OCI-LY1 (cell line): ENCODE data around the gene UTP3.

Experiments used
- H2AFZ ChIP-seq: fragments of 200-600 bp; sonication (generic), shearing (Covaris generic); 2 replicates; pipeline ENCODE4 v1.6.0; 2014; ENCODE audit warnings: antibody characterized with exemption, mild to moderate bottlenecking, low read length
- H3F3A ChIP-seq: fragments of 200-600 bp; sonication (generic), shearing (Covaris generic); 2 replicates; pipeline ENCODE4 v1.6.0; 2014; ENCODE audit warnings: mild to moderate bottlenecking, antibody characterized with exemption, low read length, moderate library complexity; ENCODE audit not compliant: insufficient read depth
- H3K27ac ChIP-seq: fragments of 200-600 bp; sonication (generic); 2 replicates; pipeline ENCODE4 v1.5.1; 2014; ENCODE audit warnings: low read length, mixed run types, mild to moderate bottlenecking, low read depth; ENCODE audit not compliant: poor library complexity, severe bottlenecking
- H3K27me3 ChIP-seq: fragments of 200-600 bp; sonication (generic); 2 replicates; pipeline ENCODE4 v1.6.0; 2014; ENCODE audit warnings: antibody characterized with exemption, mild to moderate bottlenecking, low read length, moderate library complexity; ENCODE audit not compliant: insufficient read depth
- H3K36me3 ChIP-seq: fragments of 200-600 bp; sonication (generic); 2 replicates; pipeline ENCODE4 v1.6.1; 2014; ENCODE audit warnings: mild to moderate bottlenecking, antibody characterized with exemption, low read length, moderate library complexity, mixed read lengths; ENCODE audit not compliant: insufficient read depth
- H3K4me1 ChIP-seq: fragments of 200-600 bp; sonication (generic); 2 replicates; pipeline ENCODE4 v1.5.1; 2014; ENCODE audit warnings: mild to moderate bottlenecking, low read length, moderate library complexity; ENCODE audit not compliant: insufficient read depth, severe bottlenecking
- H3K4me2 ChIP-seq: fragments of 200-600 bp; sonication (generic), shearing (Covaris generic); 2 replicates; pipeline ENCODE4 v1.6.1; 2014; ENCODE audit warnings: low read length
- H3K4me3 ChIP-seq: fragments of 200-600 bp; sonication (generic); 2 replicates; pipeline ENCODE4 v1.5.1; 2014; ENCODE audit warnings: low read length, low read depth, mild to moderate bottlenecking, mixed read lengths; ENCODE audit not compliant: poor library complexity, severe bottlenecking
- H3K79me2 ChIP-seq: fragments of 200-600 bp; shearing (Covaris generic); 2 replicates; pipeline ENCODE4 v1.6.1; 2016; ENCODE audit warnings: mixed run types, low read length, mixed read lengths; ENCODE audit not compliant: insufficient read depth
- H3K9ac ChIP-seq: fragments of 200-600 bp; sonication (generic), shearing (Covaris generic); 2 replicates; pipeline ENCODE4 v1.6.1; 2014; ENCODE audit warnings: mild to moderate bottlenecking, low read length, mixed read lengths
- H3K9me2 ChIP-seq: fragments of 200-600 bp; sonication (generic), shearing (Covaris generic); 2 replicates; pipeline ENCODE4 v1.6.1; 2014; ENCODE audit warnings: low read depth, mild to moderate bottlenecking, low read length, mixed read lengths
- H3K9me3 ChIP-seq: fragments of 200-600 bp; shearing (Covaris generic); 2 replicates; pipeline ENCODE4 v1.6.1; 2014; ENCODE audit warnings: low read length, mixed read lengths
- H4K20me1 ChIP-seq: fragments of 200-600 bp; sonication (generic), shearing (Covaris generic); 2 replicates; pipeline ENCODE4 v1.6.0; 2016; ENCODE audit warnings: mild to moderate bottlenecking, low read length; ENCODE audit not compliant: insufficient read depth
- CTCF ChIP-seq: fragments of 200-600 bp; sonication (generic), shearing (Covaris generic); IDR thresholded peaks from 2 replicates; pipeline ENCODE4 v1.5.1; 2017; ENCODE audit warnings: mild to moderate bottlenecking, antibody characterized with exemption, low read length, moderate library complexity, mixed read lengths
- EZH2 ChIP-seq: fragments of 200-600 bp; sonication (generic), shearing (Covaris generic); IDR thresholded peaks from 2 replicates; pipeline ENCODE4 v1.8.0; 2017; ENCODE audit warnings: borderline replicate concordance, mixed run types, mild to moderate bottlenecking, antibody characterized with exemption, low read length, moderate library complexity, mixed read lengths

The UTP3 gene

DNA sequence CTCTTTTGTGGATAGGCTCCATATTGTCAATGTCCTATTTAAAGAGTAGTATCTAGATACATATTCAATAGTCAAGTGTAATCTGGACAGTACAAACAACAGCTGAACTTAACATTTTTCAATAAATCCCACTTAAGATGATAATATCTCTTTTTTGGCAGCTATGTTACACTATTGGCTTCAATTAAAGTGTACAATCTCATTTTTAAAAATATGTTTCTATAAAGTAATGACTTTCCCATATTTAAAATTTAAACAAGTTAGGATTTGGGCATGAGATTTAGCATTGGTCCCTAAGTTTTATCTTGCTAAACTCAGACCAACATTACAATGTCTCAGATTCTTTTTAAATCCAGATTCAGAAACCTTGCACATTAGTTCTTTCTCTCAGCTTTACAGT lies 14.1 kb upstream of the UTP3 start:
- no peaks in the 10 kb centered on the region for H3K9me3 ChIP-seq
- no peaks in the 10 kb centered on the region for H3K9me2 ChIP-seq
- H3K27me3 ChIP-seq, result no peaks in the 10 kb centered on the region
- H3K4me2 ChIP-seq, result peak overlapping the region; percentile 79
- no peaks in the 10 kb centered on the region for H3K79me2 ChIP-seq
- no peaks in the 10 kb centered on the region for H4K20me1 ChIP-seq
- H3K36me3 ChIP-seq, result no peaks in the 10 kb centered on the region
- H3K4me1 ChIP-seq, result peaks cover 99% of the 10 kb centered on the region
- H3F3A ChIP-seq, result peaks cover 3% of the 10 kb centered on the region; the same call in 1 of the 2 replicates
- H3K4me3 ChIP-seq, result no peak overlapping the region
- peak overlapping the region; percentile 96 for H3K27ac ChIP-seq
- H3K9ac ChIP-seq, result peak overlapping the region; percentile 70
- H2AFZ ChIP-seq, result no peak overlapping the region
- TF ChIP-seq EZH2, result no peak
- TF ChIP-seq CTCF, result no peak

GRCh38 chr4:70674731-70675130 lies 13.6 kb upstream of the UTP3 start:
- TF ChIP-seq EZH2 (no peak), CTCF (no peak)
- no peaks in the 10 kb centered on the region for H4K20me1 ChIP-seq
- H3K27ac ChIP-seq, result peak overlapping the region; percentile 96
- peak overlapping the region; percentile 79 for H3K4me2 ChIP-seq
- H3K4me1 ChIP-seq, result peaks cover 99% of the 10 kb centered on the region
- no peak overlapping the region for H2AFZ ChIP-seq
- no peaks in the 10 kb centered on the region for H3K9me2 ChIP-seq
- no peaks in the 10 kb centered on the region for H3K9me3 ChIP-seq
- no peaks in the 10 kb centered on the region for H3K79me2 ChIP-seq
- H3K27me3 ChIP-seq, result no peaks in the 10 kb centered on the region
- H3F3A ChIP-seq, result peaks cover 3% of the 10 kb centered on the region; the same call in 1 of the 2 replicates
- no peaks in the 10 kb centered on the region for H3K36me3 ChIP-seq
- no peak overlapping the region for H3K4me3 ChIP-seq
- H3K9ac ChIP-seq, result peak overlapping the region; percentile 70

GRCh38 chr4:70676554-70677090 lies 11.7 kb upstream of the UTP3 start:
- TF ChIP-seq EZH2 (no peak), CTCF (no peak)
- H4K20me1 ChIP-seq, result no peaks in the 10 kb centered on the region
- H2AFZ ChIP-seq, result no peak overlapping the region
- H3K27ac ChIP-seq, result peak overlapping the region; percentile 96
- no peaks in the 10 kb centered on the region for H3K27me3 ChIP-seq
- H3K4me2 ChIP-seq, result peak overlapping the region; percentile 79
- no peaks in the 10 kb centered on the region for H3K9me2 ChIP-seq
- H3K36me3 ChIP-seq, result no peaks in the 10 kb centered on the region
- H3K9me3 ChIP-seq, result no peaks in the 10 kb centered on the region
- H3F3A ChIP-seq, result peaks cover 3% of the 10 kb centered on the region; the same call in 1 of the 2 replicates
- H3K4me3 ChIP-seq, result peak overlapping the region; percentile 30
- peak overlapping the region; percentile 70 for H3K9ac ChIP-seq
- H3K4me1 ChIP-seq, result peaks cover 99% of the 10 kb centered on the region
- no peaks in the 10 kb centered on the region for H3K79me2 ChIP-seq
